HG03565 (cell line): ENCODE results near the gene RAE1.
"Not testable (repeated sequence)": the region's sequence is repeated elsewhere in the genome, so short reads cannot be mapped to it uniquely, and the experiment has no call there.

Source experiments
- ATAC-seq: cut with Tn5 transposase; IDR thresholded peaks from one replicate; pipeline ENCODE4 v1.9.1; 2021; ENCODE audit warnings: mild to moderate bottlenecking, moderate library complexity; ENCODE audit not compliant: unreplicated experiment

The RAE1 gene

DNA sequence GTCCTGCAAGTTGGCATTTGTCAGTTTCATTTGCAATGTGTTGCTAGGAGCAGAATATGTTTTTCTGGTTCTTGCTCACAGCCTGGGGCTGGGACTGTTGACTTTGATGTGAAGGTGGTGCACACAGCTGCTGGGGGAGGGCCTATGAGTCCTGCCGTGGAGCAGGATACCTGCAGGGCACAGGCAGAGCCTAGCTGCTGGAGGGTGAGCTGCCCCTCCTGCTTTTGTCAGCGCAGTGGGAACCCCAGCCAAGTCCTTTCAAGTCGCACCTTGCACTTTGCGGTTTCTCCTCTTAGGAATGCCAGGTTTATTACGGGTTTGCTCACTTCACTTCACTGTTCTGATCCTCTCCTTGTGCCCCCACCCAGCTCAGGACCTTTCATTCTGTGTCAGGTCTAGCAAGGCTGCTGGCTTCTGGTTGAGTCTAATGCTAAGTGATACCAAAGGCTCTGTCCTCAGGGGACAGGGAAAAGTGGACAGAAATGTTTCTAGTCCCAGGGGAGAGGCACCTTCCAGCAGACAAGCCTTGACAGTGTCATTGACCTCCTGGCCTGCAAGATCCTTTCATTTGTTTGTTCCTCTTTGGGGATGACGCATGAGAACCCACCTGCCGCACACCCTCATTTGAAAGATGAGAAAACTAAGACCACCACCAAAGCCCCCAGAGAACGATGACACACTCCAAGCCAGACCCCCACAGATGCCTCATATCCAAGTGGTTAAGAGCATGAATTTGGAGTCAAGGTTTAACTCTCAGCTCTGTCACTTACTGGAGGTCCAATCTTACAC is 24.2 kb upstream of the RAE1 start:
- no peak for ATAC-seq

DNA sequence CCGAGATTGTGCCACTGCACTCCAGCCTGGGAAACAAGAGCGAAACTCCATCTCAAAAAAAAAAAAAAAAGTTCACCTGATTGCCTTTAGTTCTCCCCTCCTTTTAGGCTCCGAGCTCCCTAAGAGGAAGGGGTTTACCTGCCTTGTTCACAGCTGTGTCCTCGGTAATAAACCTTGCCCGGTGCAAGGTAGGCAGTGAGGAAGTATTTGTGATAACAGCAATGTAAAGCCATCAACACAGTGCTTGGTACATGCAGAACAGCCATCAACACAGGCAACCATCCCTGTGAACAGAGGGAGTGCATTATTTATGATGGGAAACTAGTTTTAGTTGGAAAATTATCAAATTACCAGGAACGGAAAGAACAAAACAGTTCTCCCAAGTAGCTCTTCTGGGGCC is 23.2 kb upstream of the RAE1 start:
- ATAC-seq: no peak

DNA sequence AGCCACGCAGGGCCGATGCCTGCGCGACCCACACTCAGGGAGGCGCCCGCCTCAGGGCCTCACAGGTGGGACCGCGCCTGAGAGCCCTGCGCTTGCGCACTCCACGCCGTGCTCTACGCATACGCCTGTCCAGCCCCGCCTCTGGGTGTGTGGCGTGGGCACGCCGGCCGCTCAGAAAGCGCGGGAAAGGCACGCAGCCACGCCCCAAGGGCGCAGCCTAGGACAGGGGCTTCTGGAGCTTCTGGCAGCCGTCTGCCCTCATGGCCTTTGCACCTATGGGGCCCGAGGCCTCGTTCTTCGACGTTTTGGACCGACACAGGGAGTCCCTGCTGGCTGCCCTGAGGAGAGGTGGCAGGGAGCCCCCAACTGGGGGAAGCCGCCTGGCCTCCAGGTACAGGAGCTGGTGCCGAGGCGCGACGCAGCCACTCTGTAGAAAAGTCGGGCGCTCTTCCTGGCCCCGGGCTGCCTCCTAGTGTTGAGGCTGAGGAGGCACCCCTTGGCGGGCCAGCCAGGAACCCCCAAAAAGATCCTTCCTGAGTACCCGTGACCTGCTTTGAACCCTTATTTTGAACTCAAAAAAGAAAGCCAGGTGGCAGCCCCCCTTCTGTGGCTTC is 21.3 kb upstream of the RAE1 start, which contains the start of gene SPO11:
Gene SPO11, plus strand, starts transcription at position 196 of the 614 bp plus-strand sequence. Its CDS starts 65 bp downstream, at position 261.
- no peak for ATAC-seq

DNA sequence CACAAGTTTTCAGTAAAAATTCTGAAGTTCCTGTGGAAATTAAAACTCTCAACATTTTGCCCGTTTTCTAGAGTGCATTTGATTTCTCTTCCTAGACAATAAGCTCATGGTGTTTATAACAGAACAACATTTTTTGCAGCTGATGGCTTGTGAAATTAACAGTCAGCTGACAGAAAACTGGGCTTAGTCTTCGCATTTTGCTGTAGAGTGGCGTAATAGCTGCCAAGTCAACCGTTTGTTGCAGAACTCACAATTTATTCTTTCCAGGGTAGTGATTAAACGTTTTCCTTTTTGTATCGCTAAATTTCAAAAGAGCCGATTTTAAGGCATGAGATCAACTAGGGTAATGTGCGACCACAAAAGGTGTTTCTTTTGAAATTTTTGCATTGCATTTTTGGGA is 20.1 kb upstream of the RAE1 start:
- ATAC-seq: no peak

DNA sequence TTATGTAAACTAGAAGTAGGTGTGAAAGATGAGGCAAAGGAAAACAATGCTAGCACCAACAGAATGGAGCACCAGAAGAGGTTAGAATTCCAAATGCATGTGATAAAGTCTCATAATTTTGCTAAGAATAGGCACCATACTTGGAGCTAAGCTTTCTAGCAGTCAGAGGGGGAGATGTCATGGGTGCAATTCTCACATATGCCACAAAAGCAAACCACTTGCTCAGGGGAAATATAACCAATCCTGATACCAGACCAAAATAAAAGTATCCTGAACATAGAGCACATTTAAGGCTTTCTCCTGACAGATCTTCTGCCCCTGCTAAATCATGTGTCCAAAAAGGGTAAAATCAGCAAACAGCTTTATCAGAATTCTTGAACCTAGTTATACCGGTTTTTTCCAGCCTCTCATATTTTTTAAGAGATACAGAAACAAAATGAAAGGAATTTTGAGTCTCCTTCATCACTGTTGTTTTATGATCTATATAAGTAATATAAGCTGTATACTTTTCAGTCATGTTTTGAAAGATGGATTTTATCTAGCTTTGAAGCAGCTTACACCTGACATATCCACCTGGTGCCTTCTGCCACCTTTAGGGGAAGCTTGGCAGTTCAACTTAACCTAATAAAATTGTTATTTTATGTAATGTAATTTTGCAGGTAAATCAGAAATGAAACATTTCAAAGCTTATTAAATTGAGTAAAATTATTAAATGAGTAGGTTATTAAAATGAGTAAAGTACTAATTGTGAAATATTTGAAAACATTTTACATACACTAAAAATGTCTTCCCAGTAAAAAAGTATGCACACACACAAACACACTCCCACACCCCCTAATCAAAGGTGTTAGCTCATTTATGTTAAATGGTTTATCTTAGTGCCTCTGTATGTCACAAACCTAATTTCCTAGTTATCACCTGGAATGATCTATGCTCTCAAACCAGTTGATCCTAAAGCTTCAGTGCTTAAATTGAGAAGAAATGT is 18.7 kb upstream of the RAE1 start:
- ATAC-seq: no peak

DNA sequence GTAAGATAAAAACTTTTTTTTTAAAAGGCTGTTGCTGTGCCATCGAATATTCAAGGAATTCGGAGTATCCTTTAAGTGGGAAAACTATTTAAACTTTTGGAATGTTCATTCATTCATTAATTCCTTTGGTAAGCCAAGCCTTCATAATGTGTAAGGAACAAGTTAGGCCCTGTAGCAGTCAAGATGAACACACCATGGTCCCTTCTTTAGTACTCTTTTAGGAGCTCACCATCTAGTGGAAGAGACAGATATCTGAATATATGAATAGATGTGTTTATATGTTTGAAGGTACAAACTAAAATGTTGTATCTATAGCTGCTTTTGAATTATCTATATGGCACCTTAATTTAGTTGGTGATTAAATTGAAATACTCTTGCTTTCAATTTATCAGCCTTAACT is 15.7 kb upstream of the RAE1 start:
- no peak for ATAC-seq

DNA sequence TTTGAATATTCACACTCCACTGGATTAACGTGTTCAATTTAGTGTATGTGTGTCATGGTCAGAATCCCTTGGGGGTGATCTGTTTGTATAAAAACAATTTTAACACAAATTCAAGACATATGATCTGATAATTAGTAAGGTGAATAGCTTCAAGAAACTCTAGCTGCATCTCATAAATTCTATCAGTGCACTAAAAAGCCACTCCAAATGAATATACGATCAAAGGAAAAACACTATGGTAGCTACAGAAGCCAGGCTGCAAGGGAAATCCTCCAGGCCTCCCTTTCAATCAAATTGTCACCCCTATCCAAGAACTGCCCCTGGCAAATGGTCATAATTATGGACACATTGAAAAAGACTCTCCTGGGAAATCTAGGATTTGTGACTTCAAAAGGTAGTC is 9.4 kb upstream of the RAE1 start:
- no peak for ATAC-seq

DNA sequence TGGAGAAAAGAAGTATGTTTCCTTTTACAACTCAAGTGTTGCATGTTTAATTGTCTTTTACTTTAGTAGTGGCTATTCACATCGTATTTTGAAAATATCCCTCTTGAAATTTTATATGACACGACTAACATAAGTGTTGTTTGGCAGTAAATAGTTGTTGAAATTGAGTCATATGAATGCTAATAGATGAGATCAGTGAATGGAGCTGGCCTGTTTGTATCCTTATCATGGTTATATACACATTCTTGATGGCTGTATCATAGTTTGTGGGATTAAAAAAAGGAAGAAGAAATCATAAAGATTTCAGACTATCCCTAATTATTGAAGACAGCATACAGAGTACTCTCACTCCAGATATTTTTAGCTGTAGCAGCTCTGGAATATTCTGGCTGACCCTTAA is 8.2 kb upstream of the RAE1 start:
- no peak for ATAC-seq

DNA sequence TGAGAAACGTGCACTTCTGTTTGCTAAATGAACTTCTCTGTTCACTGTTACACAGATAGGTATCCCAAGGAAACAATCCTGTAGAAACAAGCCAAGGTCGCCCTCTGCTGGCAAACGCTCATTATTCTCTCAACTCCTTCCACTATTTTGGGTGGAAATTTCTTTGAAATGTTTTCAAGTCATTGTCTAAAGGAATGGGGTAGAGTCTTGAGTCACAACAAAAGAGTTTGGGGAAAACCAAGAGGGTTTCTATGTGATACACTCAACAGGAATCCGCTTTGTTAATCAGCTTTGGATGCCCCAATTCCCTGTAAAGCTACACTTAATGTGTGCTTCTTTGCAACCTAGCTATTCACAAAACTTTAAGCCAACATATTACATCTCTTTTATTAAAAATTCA is 4.6 kb upstream of the RAE1 start:
- no peak for ATAC-seq

DNA sequence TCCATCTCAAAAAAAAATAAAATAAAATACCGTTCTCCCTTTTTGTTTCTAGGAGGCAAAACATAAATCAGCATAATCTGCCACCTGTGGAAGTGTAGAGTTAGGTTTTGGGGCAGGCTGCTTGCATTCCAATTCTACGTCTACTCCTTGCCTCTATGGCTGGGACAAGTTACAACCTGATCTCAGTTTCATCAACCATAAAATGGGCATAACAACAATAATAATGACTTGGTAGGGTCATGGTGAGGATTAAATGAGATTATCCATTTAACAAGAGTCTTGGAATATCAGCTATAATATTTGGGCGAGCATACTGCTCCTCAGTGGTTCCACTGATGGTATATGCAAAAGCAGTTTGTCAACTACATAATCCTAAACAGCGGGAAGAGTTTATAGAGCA is 3.7 kb upstream of the RAE1 start:
- ATAC-seq: no peak

DNA sequence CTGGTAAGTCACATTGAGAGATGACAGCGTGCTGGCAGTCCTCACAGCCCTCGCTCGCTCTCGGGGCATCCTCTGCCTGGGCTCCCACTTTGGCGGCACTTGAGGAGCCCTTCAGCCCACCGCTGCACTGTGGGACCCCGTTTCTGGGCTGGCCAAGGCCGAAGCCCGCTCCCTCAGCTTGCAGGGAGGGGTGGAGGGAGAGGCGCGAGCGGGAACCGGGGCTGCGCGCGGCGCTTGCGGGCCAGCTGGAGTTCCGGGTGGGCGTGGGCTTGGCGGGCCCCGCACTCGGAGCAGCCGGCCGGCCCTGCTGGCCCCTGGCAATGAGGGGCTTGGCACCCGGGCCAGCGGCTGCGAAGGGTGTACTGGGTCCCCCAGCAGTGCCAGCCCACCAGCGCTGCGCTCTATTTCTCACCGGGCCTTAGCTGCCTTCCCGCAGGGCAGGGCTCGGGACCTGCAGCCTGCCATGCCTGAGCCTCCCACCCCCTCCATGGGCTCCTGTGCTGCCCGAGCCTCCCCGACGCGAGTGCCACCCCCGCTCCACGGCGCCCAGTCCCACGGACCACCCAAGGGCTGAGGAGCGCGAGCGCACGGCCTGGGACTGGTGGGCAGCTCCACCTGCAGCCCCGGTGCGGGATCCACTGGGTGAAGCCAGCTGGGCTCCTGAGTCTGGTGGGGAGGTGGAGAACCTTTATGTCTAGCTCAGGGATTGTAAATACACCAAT is 2.7 kb upstream of the RAE1 start:
- not testable (repeated sequence) for ATAC-seq

DNA sequence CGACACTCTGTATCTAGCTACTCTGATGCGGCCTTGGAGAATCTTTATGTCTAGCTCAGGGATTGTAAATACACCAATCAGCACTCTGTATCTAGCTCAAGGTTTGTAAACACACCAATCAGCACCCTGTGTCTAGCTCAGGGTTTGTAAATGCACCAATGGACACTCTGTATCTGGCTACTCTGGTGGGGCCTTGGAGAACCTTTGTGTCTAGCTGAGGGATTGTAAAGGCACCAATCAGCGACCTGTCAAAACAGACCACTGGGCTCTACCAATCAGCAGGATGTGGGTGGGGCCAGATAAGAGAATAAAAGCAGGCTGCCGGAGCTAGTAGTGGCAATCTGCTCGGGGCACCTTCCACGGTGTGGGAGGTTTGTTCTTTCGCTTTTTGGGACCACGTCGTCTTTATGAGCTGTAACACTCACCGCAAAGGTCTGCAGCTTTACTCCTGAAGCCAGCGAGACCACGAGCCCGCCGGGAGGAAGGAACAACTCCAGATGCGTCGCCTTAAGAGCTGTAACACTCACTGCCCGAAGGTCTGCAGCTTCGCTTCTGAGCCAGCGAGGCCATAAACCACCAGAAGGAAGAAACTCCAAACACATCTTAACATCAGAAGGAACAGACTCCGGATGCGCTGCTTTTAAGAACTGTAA is 2.0 kb upstream of the RAE1 start:
- ATAC-seq: not testable (repeated sequence)

DNA sequence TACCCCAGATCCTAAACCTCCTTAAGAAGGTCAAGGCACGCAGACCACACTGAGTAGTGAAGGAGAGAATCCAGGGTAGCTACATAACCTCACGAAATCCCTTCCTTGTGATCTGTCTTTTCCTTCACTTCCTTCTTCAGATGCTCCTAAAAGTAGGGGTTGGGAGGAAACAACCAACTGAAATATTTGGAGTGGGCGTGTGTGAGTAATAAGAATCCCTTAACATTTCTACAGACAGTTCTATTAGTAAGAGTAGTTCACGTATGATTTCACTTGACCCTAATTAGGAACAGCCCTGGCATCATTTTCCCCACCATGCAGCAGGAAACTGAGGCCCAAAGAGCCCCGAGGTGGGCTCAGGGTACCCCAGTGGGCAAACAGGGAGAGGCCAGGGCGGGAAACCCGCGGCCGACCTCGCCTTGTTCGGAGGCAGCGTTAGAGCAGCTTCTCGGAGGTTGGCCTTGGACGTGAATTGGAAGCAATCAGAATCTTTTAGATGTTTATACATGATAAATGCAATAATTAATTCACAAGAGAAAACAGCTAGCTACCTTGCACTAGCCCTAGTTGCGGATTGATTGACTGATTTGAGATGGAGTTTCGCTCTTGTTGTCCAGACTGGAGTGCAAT is 859 bp upstream of the RAE1 start:
- ATAC-seq: no peak

DNA sequence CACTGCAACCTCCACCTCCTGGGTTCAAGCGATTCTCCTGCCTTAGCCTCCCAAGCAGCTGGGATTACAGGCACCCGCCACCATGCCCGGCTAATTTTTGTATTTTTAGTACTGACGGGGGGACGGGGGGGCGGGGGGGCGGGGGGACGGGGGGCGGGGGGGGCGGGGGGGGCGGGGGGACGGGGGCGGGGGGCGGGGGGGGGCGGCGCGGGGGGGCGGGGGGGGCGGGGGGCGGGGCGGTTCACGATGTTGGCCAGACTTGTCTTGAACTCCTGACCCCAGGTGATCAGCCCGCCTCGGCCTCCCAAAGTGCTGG is 371 bp upstream of the RAE1 start:
- ATAC-seq: not testable (repeated sequence)

DNA sequence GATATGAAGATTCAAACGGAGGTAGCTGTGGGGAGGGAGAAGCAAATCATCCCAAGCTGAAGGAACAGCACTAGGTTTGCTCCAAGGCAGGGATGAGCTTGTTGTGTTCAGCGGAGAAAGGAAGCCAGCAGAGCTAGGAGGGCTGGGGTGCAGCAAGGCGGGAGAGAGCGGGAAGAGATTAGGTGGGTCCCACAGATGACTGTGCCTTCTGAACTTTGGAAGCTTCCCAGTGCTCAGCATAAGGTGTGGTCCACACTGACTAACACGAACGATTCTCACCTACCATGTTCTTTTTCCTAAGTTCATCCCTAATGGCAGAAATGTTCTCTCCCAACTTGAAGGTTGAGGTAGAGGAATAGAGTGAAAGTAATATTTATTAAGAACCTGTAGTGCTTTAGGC is 1.2 kb downstream of the RAE1 start:
- ATAC-seq: no peak

DNA sequence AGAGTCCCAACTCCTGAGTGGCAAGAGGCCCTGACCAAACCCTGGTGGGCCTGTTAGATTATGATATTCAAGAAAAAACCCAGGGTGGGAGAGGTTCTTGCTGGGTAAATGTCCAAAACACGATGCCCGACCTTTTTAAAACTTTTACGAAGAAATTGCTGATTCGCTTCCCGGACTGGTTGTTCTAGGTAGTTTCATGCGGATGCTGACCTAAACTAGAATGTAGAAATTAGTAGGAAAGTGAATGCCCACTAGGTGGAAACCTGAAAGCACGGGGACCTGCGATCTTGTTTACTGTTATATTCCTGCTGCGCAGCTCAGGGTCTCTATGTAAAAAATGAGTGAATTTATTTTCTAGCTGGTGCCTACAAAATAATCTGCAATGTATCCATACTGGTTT is 2.3 kb downstream of the RAE1 start:
- ATAC-seq: no peak

DNA sequence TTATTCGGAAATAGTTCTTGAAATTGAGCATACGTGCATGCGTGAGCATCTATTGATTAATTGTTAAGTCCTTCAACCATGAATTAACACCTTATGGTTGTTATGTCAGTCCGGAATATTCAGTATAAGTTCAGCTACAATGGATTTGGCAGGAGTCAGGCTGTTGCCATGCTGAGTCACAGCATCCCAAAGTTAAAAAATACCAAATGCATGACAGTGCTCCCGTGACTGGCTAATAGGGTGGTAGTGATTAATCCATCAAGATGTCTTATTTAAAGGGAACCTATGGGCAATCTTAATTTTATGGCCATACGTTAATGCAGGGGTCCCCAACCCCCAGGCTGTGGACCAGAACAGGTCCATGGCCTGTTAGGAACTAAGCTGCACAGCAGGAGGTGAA is 10.5 kb downstream of the RAE1 start:
- no peak for ATAC-seq

DNA sequence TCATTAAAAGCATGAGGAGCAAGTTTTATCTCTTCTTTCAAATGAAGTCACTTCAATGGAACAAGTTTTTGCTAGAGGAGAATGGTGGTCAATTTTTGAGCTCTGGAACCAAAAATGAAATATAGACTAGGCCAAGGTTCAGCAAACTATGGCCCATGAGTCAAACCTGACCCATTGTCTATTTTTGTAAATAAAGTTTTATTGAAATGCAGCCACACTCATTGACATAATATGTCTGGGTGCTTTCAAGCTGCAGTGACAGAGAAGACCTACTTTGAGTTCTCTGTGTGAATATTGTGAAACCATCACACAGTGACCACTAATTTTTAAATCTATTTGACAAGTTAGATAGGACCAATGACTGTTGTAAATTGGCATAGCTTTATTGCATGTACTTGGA is 13.4 kb downstream of the RAE1 start:
- no peak for ATAC-seq

DNA sequence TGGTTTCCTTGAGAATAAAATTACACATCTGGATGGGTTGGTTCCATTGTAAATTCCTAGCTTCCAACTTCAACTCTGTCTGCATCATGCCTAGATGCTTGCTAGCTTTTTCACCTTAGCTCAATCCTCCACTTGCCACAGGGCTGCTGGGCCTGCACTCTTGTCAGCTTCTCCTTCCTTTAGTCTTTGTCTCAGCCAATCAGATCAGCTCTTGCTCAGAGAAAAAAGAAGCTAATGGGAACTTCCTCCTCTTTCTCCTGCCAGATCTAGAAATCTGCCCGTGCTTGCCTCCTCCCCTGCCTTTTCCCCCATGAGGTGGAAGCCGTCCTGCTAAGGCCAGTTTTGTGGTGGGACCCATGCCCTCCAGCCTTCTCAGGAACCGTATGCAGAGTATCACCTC is 18.5 kb downstream of the RAE1 start:
- no peak for ATAC-seq

DNA sequence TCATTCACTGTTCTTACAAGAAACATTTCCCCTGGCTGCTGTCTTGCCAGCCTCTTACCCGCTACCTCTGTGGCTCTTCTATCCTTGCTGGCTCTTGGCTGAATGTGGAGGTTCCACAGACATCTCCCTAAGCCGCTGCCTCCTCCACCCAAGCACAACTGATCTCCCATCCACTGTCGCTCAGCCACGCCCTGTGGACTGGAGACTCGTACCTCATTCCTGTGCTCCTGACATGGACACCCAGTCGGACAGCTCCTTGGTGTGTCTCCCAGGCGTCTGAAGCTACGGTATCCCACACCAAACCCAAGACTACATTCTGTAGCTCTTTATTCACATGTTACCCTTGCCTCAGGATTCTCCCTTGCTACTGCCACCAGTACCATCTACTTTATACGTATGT is 19.3 kb downstream of the RAE1 start:
- ATAC-seq: no peak
